GM12878 (cell line): ENCODE measurements around the gene MAP2K2. TPM values are rescaled to one million over a fixed set of nuclear protein-coding genes. Genes with fewer than 3 reads are reported as not detected.

Experiments used
- ATAC-seq: fragments of 200-7000 bp; cut with Tn5 transposase; 3 replicates; pipeline ENCODE4 v1.9.1; 2020; ENCODE audit warnings: mild to moderate bottlenecking, moderate library complexity
- BruUV-seq: library from RNA; stranded (reverse); fragments of 400-500 nt; replicated peaks from 2 replicates; lab custom pipeline; 2021; lab: Mats Ljungman, UMichigan
- CTCF ChIA-PET: fragments of 300-600 bp; sonication (Branson Sonifier 250); formaldehyde crosslinking; extraction: SDS; loops from one replicate; lab custom pipeline; 2021; ENCODE audit warnings: inconsistent platforms; lab: Yijun Ruan, JAX
- POLR2A ChIA-PET: fragments of 350-600 bp; formaldehyde crosslinking; extraction: SDS; loops from one replicate; lab custom pipeline; 2021; ENCODE audit warnings: inconsistent platforms; lab: Charles Lee
- RAD21 ChIA-PET: fragments of 300-600 bp; sonication (Branson Sonifier 250); formaldehyde crosslinking; loops from one replicate; lab custom pipeline; 2023; ENCODE audit warnings: antibody characterized with exemption; ENCODE audit not compliant: unreplicated experiment; lab: Charles Lee
- SMC1A ChIA-PET: fragments of 300-600 bp; sonication (Branson Sonifier 250); formaldehyde crosslinking; loops from one replicate; lab custom pipeline; 2023; ENCODE audit not compliant: unreplicated experiment, uncharacterized antibody; lab: Charles Lee
- DNase-seq: peaks from one replicate; pipeline ENCODE4 v3.0.0-alpha.2; 2011; ENCODE audit warnings: low read depth, low spot score
- FAIRE-seq: peaks from 3 replicates; lab custom pipeline; 2011; peaks lifted over from hg19 to GRCh38; lab: Jason Lieb, UNC
- H2AFZ ChIP-seq: 2 replicates; pipeline ENCODE4 v1.6.0; 2011; ENCODE audit warnings: low read depth, low read length, control low read depth; ENCODE audit not compliant: control insufficient read depth
- H3K27ac ChIP-seq: 2 replicates; pipeline ENCODE4 v1.5.1; 2011; ENCODE audit warnings: control low read depth; ENCODE audit not compliant: control insufficient read depth, insufficient read depth
- H3K27me3 ChIP-seq, 2 experiments: replicated peaks in 1 of 2; 2 replicates each; pipeline versions ENCODE4 v1.6.0 to v1.6.1; 2011; ENCODE audit warnings: low read length in 1 of 2; ENCODE audit not compliant: control insufficient read depth in 2 of 2, insufficient read depth in 2 of 2
- H3K36me3 ChIP-seq, 2 experiments: 2 replicates each; pipeline ENCODE4 v1.5.1; 2011; ENCODE audit warnings: low read length in 1 of 2; ENCODE audit not compliant: control insufficient read depth in 2 of 2, insufficient read depth in 2 of 2
- H3K4me1 ChIP-seq: 2 replicates; pipeline ENCODE4 v1.6.1; 2011; ENCODE audit warnings: mild to moderate bottlenecking, low read length, moderate library complexity, mixed read lengths; ENCODE audit not compliant: control insufficient read depth, insufficient read depth
- H3K4me2 ChIP-seq: 2 replicates; pipeline ENCODE4 v1.6.0; 2011; ENCODE audit warnings: control low read depth; ENCODE audit not compliant: control insufficient read depth, insufficient read depth
- H3K4me3 ChIP-seq: fragments of 200-600 bp; sonication (generic); 2 replicates; pipeline ENCODE4 v1.5.1; 2016
- H3K79me2 ChIP-seq: 2 replicates; pipeline ENCODE4 v1.6.0; 2011; ENCODE audit warnings: low read length; ENCODE audit not compliant: control insufficient read depth, insufficient read depth
- H3K9ac ChIP-seq: 2 replicates; pipeline ENCODE4 v1.8.0; 2011; ENCODE audit warnings: low read length, control low read depth, mixed read lengths; ENCODE audit not compliant: control insufficient read depth, insufficient read depth
- H3K9me3 ChIP-seq: replicated peaks from 3 replicates; pipeline ENCODE4 v1.5.1; 2011; ENCODE audit warnings: mild to moderate bottlenecking, low read length; ENCODE audit not compliant: control insufficient read depth, insufficient read depth
- H4K20me1 ChIP-seq: 2 replicates; pipeline ENCODE4 v1.6.0; 2011; ENCODE audit not compliant: control insufficient read depth, insufficient read depth
- BMI1 ChIP-seq: fragments of 450-650 bp; IDR thresholded peaks from 2 replicates; pipeline ENCODE4 v1.6.1; 2016; ENCODE audit warnings: mild to moderate bottlenecking, moderate library complexity, borderline replicate concordance
- CEBPB ChIP-seq, 2 experiments: fragments of 150-350 bp in 1 of 2; IDR thresholded peaks; 2 replicates each; pipeline ENCODE4 v1.6.1; 2012 to 2014; ENCODE audit warnings: low read depth in 2 of 2, low read length in 2 of 2, borderline replicate concordance in 1 of 2, inconsistent platforms in 1 of 2
- DPF2 ChIP-seq: fragments of 450-650 bp; IDR thresholded peaks from 2 replicates; pipeline ENCODE4 v1.6.1; 2017; ENCODE audit warnings: mild to moderate bottlenecking
- EED ChIP-seq: sonication (generic); IDR thresholded peaks from 2 replicates; pipeline ENCODE4 v1.6.1; 2016; ENCODE audit warnings: antibody characterized with exemption, low read depth
- EGR1 ChIP-seq, 2 experiments: IDR thresholded peaks; 1 replicate in 1 of 2; 2 replicates in 1 of 2; pipeline ENCODE4 v1.6.1; 2011 to 2012; ENCODE audit warnings: low read depth in 2 of 2, low read length in 2 of 2, borderline replicate concordance in 1 of 2, mild to moderate bottlenecking in 1 of 2, moderate library complexity in 1 of 2
- GABPA ChIP-seq: IDR thresholded peaks from 2 replicates; pipeline ENCODE4 v1.6.1; 2014; ENCODE audit warnings: antibody characterized with exemption, low read depth, mild to moderate bottlenecking, inconsistent platforms
- IKZF2 ChIP-seq, 2 experiments: fragments of 450-650 bp; IDR thresholded peaks; 2 replicates each; pipeline ENCODE4 v1.6.1; 2017; ENCODE audit warnings: mild to moderate bottlenecking in 2 of 2, moderate library complexity in 2 of 2
- MLLT1 ChIP-seq: fragments of 450-650 bp; IDR thresholded peaks from 2 replicates; pipeline ENCODE4 v1.6.1; 2016; ENCODE audit warnings: mild to moderate bottlenecking
- NFIC ChIP-seq: IDR thresholded peaks from 2 replicates; pipeline ENCODE4 v1.6.1; 2012; ENCODE audit warnings: low read depth, mild to moderate bottlenecking, inconsistent platforms, low read length, moderate library complexity
- PAX8 ChIP-seq: fragments of 450-650 bp; IDR thresholded peaks from 2 replicates; pipeline ENCODE4 v1.6.1; 2017; ENCODE audit warnings: mild to moderate bottlenecking, moderate library complexity
- SUZ12 ChIP-seq: fragments of 200-600 bp; sonication (generic); IDR thresholded peaks from one replicate; pipeline ENCODE4 v1.6.1; 2018; ENCODE audit warnings: antibody characterized with exemption, mild to moderate bottlenecking; ENCODE audit not compliant: unreplicated experiment
- WGBS: methylation state at CpG from one replicate; pipeline ENCODE4 v1.1.6; 2016; ENCODE audit warnings: low lambda C conversion rate; ENCODE audit not compliant: insufficient replicate concordance, insufficient coverage; ENCODE audit errors: missing lambda C conversion rate; 5-methylcytosine and 5-hydroxymethylcytosine counted together
- in situ Hi-C: fragments of 300-500 bp; cut with MboI; formaldehyde crosslinking; loops from 9 replicates; pipeline ENCODE4 v1.14.3; 2018; ENCODE audit warnings: mixed read lengths
- intact Hi-C: fragments of 100-400 bp; cut with micrococcal nuclease; formaldehyde crosslinking; loops from one replicate; pipeline ENCODE4 v1.14.2; 2022; ENCODE audit not compliant: unreplicated experiment
- polyA plus RNA-seq, 11 experiments: library from polyadenylated mRNA; depleted of rRNA in 4 of 11; unstranded in 6 of 11; stranded (reverse) in 5 of 11; fragments of >200 nt; fragmentation: Nextera tagmentation in 4 of 11; fragmentation: Illumina TruSeq in 1 of 11; extraction: Ambion mirVana in 4 of 11; extraction: Trizol in 1 of 11; gene quantifications; 1 replicate in 1 of 11; 2 replicates in 10 of 11; pipeline versions ENCODE4 v1.2.1 to v1.2.3, GENCODE V29; 2011 to 2016; ENCODE audit warnings: inconsistent platforms in 2 of 11, missing spikeins in 2 of 11, low read depth in 1 of 11
- total RNA-seq, 4 experiments: library from RNA; depleted of rRNA in 3 of 4; stranded (reverse); fragments of >200 nt in 3 of 4; fragmentation: Illumina TruSeq in 1 of 4; extraction: Trizol in 1 of 4; gene quantifications; 2 replicates each; pipeline versions ENCODE4 v1.2.1 to v1.2.3, GENCODE V29; 2013 to 2021
- TF ChIP-seq, protein P1 (sequence below): IDR thresholded peaks from 2 replicates; pipeline ENCODE4 v1.6.1; 2011; ENCODE audit warnings: borderline replicate concordance, low read depth, mild to moderate bottlenecking, moderate library complexity, low read length; ENCODE audit not compliant: insufficient read depth, poor library complexity, severe bottlenecking
- TF ChIP-seq, protein P2 (sequence below): fragments of 450-650 bp; IDR thresholded peaks from 2 replicates; pipeline ENCODE4 v1.6.1; 2017; ENCODE audit warnings: borderline replicate concordance
- TF ChIP-seq, protein P3 (sequence below): IDR thresholded peaks from 2 replicates; pipeline ENCODE4 v1.6.1; 2011; ENCODE audit warnings: low read depth, low read length, improper control_type of control experiment, borderline replicate concordance

MAP2K2 gene
- total and polyA plus RNA-seq, 10 of the 15 experiments (the other 5 are each of a cell fraction or from before 2014, with no cell fraction given) = 1.00 to 210 (median 53.5) TPM

GRCh38 chr19:4083677-4084546 lies 40.0 kb downstream of the MAP2K2 start (continued):
- TF ChIP-seq SUZ12 (no peak), PAX8 (no peak), GABPA (peak; percentile 72), MLLT1 (0 out of 2 replicates have a peak, but pooled peaks have one; percentile 12)

GRCh38 chr19:4082172-4082571 lies 41.8 kb downstream of the MAP2K2 start:
- Histone ChIP-seq H3K79me2 (no peaks in the 10 kb centered on the region), H3K27ac (no peak overlapping the region), H3K4me2 (no peak overlapping the region), H3K4me3 (no peak overlapping the region), H2AFZ (no peak overlapping the region), H3K9me3 (no peaks in the 10 kb centered on the region), H3K27me3 (no peaks in the 10 kb centered on the region), H3K36me3 (no peaks in the 10 kb centered on the region), H3K4me1 (peaks cover 18% of the 10 kb centered on the region), H4K20me1 (no peaks in the 10 kb centered on the region), H3K9ac (no peak overlapping the region)
- BruUV-seq = no TSS peak
- no peak for FAIRE-seq
- CTCF ChIA-PET = interaction anchor here (0.6 to 1.5 kb wide), 2 partner anchors 11 to 27 kb away, joined by 3 to 4 read pairs; no protein-coding TSS in a partner anchor
- SMC1A ChIA-PET = no interaction called here
- POLR2A ChIA-PET = interaction anchor here (0.5 kb wide), 1 partner anchor 111 kb away, joined by 3 read pairs; no protein-coding TSS in a partner anchor
- RAD21 ChIA-PET = no interaction called here
- in situ Hi-C loops = no loop called here
- no peak for DNase-seq
- no peak for ATAC-seq
- intact Hi-C loops = no loop called here
- WGBS = 96% methylated on average over 9 of the region's 9 CpGs
- no peak for TF ChIP-seq CEBPB (IDR thresholded peaks at IDR 0.05; ENCODE audit: borderline replicate concordance in 1 of 2, low read depth in 2 of 2, low read length in 2 of 2)
- TF ChIP-seq BMI1 = no peak
- TF ChIP-seq EGR1 (IDR thresholded peaks at IDR 0.05; ENCODE audit: borderline replicate concordance in 1 of 2, low read depth in 2 of 2, low read length in 2 of 2) = no peak
- TF ChIP-seq IKZF2 (IDR thresholded peaks at IDR 0.05) = no peak
- TF ChIP-seq EED = no peak
- TF ChIP-seq, protein P1, sequence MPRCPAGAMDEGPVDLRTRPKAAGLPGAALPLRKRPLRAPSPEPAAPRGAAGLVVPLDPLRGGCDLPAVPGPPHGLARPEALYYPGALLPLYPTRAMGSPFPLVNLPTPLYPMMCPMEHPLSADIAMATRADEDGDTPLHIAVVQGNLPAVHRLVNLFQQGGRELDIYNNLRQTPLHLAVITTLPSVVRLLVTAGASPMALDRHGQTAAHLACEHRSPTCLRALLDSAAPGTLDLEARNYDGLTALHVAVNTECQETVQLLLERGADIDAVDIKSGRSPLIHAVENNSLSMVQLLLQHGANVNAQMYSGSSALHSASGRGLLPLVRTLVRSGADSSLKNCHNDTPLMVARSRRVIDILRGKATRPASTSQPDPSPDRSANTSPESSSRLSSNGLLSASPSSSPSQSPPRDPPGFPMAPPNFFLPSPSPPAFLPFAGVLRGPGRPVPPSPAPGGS = no peak
- TF ChIP-seq, protein P2, sequence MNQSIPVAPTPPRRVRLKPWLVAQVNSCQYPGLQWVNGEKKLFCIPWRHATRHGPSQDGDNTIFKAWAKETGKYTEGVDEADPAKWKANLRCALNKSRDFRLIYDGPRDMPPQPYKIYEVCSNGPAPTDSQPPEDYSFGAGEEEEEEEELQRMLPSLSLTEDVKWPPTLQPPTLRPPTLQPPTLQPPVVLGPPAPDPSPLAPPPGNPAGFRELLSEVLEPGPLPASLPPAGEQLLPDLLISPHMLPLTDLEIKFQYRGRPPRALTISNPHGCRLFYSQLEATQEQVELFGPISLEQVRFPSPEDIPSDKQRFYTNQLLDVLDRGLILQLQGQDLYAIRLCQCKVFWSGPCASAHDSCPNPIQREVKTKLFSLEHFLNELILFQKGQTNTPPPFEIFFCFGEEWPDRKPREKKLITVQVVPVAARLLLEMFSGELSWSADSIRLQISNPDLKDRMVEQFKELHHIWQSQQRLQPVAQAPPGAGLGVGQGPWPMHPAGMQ = no peak
- no peak for TF ChIP-seq DPF2
- no peak for TF ChIP-seq NFIC
- TF ChIP-seq, protein P3, sequence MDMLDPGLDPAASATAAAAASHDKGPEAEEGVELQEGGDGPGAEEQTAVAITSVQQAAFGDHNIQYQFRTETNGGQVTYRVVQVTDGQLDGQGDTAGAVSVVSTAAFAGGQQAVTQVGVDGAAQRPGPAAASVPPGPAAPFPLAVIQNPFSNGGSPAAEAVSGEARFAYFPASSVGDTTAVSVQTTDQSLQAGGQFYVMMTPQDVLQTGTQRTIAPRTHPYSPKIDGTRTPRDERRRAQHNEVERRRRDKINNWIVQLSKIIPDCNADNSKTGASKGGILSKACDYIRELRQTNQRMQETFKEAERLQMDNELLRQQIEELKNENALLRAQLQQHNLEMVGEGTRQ = no peak
